K562 (cell line): Measurements from ENCODE around the gene FRAT2. TPM values are rescaled to one million over a fixed set of nuclear protein-coding genes. Genes with fewer than 3 reads are reported as not detected.

Experiments
- ATAC-seq: fragments of 200-7000 bp; cut with Tn5 transposase; 3 replicates; pipeline ENCODE4 v1.9.1; 2020; ENCODE audit warnings: moderate library complexity
- BruUV-seq: library from RNA; stranded (reverse); fragments of 400-500 nt; replicated peaks from 2 replicates; lab custom pipeline; 2021; lab: Mats Ljungman, UMichigan
- CTCF ChIA-PET: fragments of 300-600 bp; formaldehyde crosslinking; extraction: SDS; loops from one replicate; lab custom pipeline; 2021; ENCODE audit warnings: low intra/inter-chr PET ratio; lab: Yijun Ruan, JAX
- POLR2A ChIA-PET: fragments of 300-600, 350-650 bp; sonication (Branson Sonifier 250); formaldehyde crosslinking; extraction: SDS; loops from one replicate; lab custom pipeline; 2021; ENCODE audit warnings: antibody characterized with exemption, inconsistent platforms; lab: Yijun Ruan, JAX
- DNase-seq, 4 experiments: peaks; one replicate each; pipeline versions ENCODE4 v3.0.0 to v3.0.0-alpha.2; 2011 to 2018; ENCODE audit warnings: low spot score in 3 of 4, mixed read lengths in 3 of 4; ENCODE audit errors: extremely low read depth in 1 of 4
- FAIRE-seq: peaks from 2 replicates; lab custom pipeline; 2011; peaks lifted over from hg19 to GRCh38; lab: Jason Lieb, UNC
- H2AFZ ChIP-seq: 2 replicates; pipeline ENCODE4 v1.6.0; 2011; ENCODE audit warnings: low read depth, low read length, control low read depth, inconsistent platforms
- H3K27ac ChIP-seq: fragments of 200-600 bp; 3 replicates; pipeline ENCODE4 v1.8.0; 2011; ENCODE audit warnings: low read depth, mild to moderate bottlenecking, control low read depth, inconsistent platforms, low read length, moderate library complexity, mixed read lengths; ENCODE audit errors: extremely low read depth
- H3K27me3 ChIP-seq, 2 experiments: fragments of 300-600 bp in 1 of 2; 2 replicates in 1 of 2; 3 replicates in 1 of 2; pipeline versions ENCODE4 v1.6.0 to v1.8.0; 2011; ENCODE audit warnings: inconsistent platforms in 2 of 2, low read length in 2 of 2, mild to moderate bottlenecking in 1 of 2, mixed read lengths in 1 of 2, moderate library complexity in 1 of 2; ENCODE audit not compliant: control insufficient read depth in 2 of 2, insufficient read depth in 2 of 2
- H3K36me3 ChIP-seq: fragments of 300-600 bp; 3 replicates; pipeline ENCODE4 v1.8.0; 2011; ENCODE audit warnings: mild to moderate bottlenecking, low read length, inconsistent platforms; ENCODE audit not compliant: control insufficient read depth, insufficient read depth
- H3K4me1 ChIP-seq, 2 experiments: fragments of 200-600 bp in 1 of 2; replicated peaks in 1 of 2; 2 replicates in 1 of 2; 3 replicates in 1 of 2; pipeline versions ENCODE4 v1.5.1 to v1.8.0; 2011; ENCODE audit warnings: inconsistent platforms in 2 of 2, low read length in 2 of 2, mild to moderate bottlenecking in 1 of 2, mixed read lengths in 1 of 2, moderate library complexity in 1 of 2; ENCODE audit not compliant: control insufficient read depth in 2 of 2, insufficient read depth in 2 of 2
- H3K4me2 ChIP-seq: 2 replicates; pipeline ENCODE4 v1.6.1; 2011; ENCODE audit warnings: low read length, control low read depth, inconsistent platforms, mixed read lengths; ENCODE audit not compliant: insufficient read depth
- H3K4me3 ChIP-seq: fragments of 200-600 bp; sonication (generic), shearing (Covaris generic); 2 replicates; pipeline ENCODE4 v1.5.1; 2016; ENCODE audit warnings: control low read depth, inconsistent platforms
- H3K79me2 ChIP-seq: fragments of 200-600 bp; 3 replicates; pipeline ENCODE4 v1.8.0; 2011; ENCODE audit warnings: low read length, inconsistent platforms; ENCODE audit not compliant: control insufficient read depth, insufficient read depth
- H3K9ac ChIP-seq, 2 experiments: 2 replicates each; pipeline versions ENCODE4 v1.6.0 to v1.6.1; 2011; ENCODE audit warnings: low read depth in 2 of 2, low read length in 2 of 2, control low read depth in 1 of 2, inconsistent platforms in 1 of 2, mild to moderate bottlenecking in 1 of 2, mixed read lengths in 1 of 2; ENCODE audit not compliant: insufficient read depth in 1 of 2
- H3K9me1 ChIP-seq: one replicate; pipeline ENCODE4 v1.6.0; 2011; ENCODE audit warnings: inconsistent platforms, mild to moderate bottlenecking, low read length, moderate library complexity; ENCODE audit not compliant: control insufficient read depth, insufficient read depth
- H3K9me3 ChIP-seq: replicated peaks from 2 replicates; pipeline ENCODE4 v1.5.1; 2011; ENCODE audit warnings: low read depth, low read length, inconsistent platforms; ENCODE audit not compliant: control insufficient read depth, insufficient read depth
- H4K20me1 ChIP-seq: replicated peaks from 2 replicates; pipeline ENCODE4 v1.6.1; 2011; ENCODE audit warnings: low read length, inconsistent platforms, mixed read lengths; ENCODE audit not compliant: control insufficient read depth, insufficient read depth
- CBX3 ChIP-seq, 2 experiments: IDR thresholded peaks; 1 replicate in 1 of 2; 2 replicates in 1 of 2; pipeline ENCODE4 v1.6.1; 2012; ENCODE audit warnings: inconsistent platforms in 2 of 2, low read length in 2 of 2, borderline replicate concordance in 1 of 2, control low read depth in 1 of 2
- CSDE1 ChIP-seq, 2 experiments: fragments of 450-650 bp; IDR thresholded peaks; 2 replicates each; pipeline ENCODE4 v1.6.1; 2016; ENCODE audit warnings: mild to moderate bottlenecking in 1 of 2
- FOXO4 ChIP-seq: fragments of 450-650 bp; formaldehyde crosslinking; IDR thresholded peaks from 2 replicates; pipeline ENCODE4 v1.4.0; 2020; ENCODE audit warnings: mild to moderate bottlenecking, moderate library complexity
- HMBOX1 ChIP-seq: sonication (generic); IDR thresholded peaks from 2 replicates; pipeline ENCODE4 v1.6.1; 2016
- JUND ChIP-seq, 2 experiments: IDR thresholded peaks; 2 replicates in 1 of 2; 3 replicates in 1 of 2; pipeline ENCODE4 v1.6.1; 2011; ENCODE audit warnings: borderline replicate concordance in 2 of 2, low read depth in 2 of 2, low read length in 2 of 2, improper control_type of control experiment in 1 of 2, missing biosample characterization in 1 of 2, missing genetic modification characterization in 1 of 2, missing genetic modification reagents in 1 of 2
- MXI1 ChIP-seq: IDR thresholded peaks from 2 replicates; pipeline ENCODE4 v1.6.1; 2011; ENCODE audit warnings: low read depth, mild to moderate bottlenecking, improper control_type of control experiment, low read length
- SIN3A ChIP-seq, 2 experiments: fragments of 150-350 bp in 1 of 2; IDR thresholded peaks; 2 replicates each; pipeline ENCODE4 v1.6.1; 2011 to 2016; ENCODE audit warnings: borderline replicate concordance in 2 of 2, low read depth in 2 of 2, low read length in 2 of 2, mild to moderate bottlenecking in 2 of 2, moderate library complexity in 2 of 2; ENCODE audit not compliant: control insufficient read depth in 1 of 2
- SOX6 ChIP-seq: fragments of 450-650 bp; IDR thresholded peaks from 2 replicates; pipeline ENCODE4 v1.6.1; 2014; ENCODE audit warnings: mild to moderate bottlenecking
- SPI1 ChIP-seq: IDR thresholded peaks from 2 replicates; pipeline ENCODE4 v1.6.1; 2011; ENCODE audit warnings: low read depth, low read length, control low read depth, borderline replicate concordance
- ZBTB9 ChIP-seq: fragments of 450-650 bp; formaldehyde crosslinking; IDR thresholded peaks from 2 replicates; pipeline ENCODE4 v1.4.0; 2020; ENCODE audit warnings: mild to moderate bottlenecking, moderate library complexity
- WGBS: fragments of 100-300 bp; shearing (Covaris generic); methylation state at CpG from one replicate; pipeline ENCODE4 v1.1.6; 2016; ENCODE audit warnings: low coverage, mixed read lengths; ENCODE audit not compliant: insufficient coverage; ENCODE audit errors: missing lambda C conversion rate; 5-methylcytosine and 5-hydroxymethylcytosine counted together
- in situ Hi-C: fragments of 300-500 bp; cut with MboI; formaldehyde crosslinking; loops from 4 replicates; pipeline ENCODE4 v1.15.0; 2018; ENCODE audit warnings: inconsistent platforms, mixed read lengths
- intact Hi-C: fragments of 100-400 bp; cut with micrococcal nuclease; formaldehyde crosslinking; loops from 2 replicates; pipeline ENCODE4 v1.14.2; 2022
- polyA plus RNA-seq, 8 experiments: library from polyadenylated mRNA; depleted of rRNA in 4 of 8; stranded (reverse) in 5 of 8; unstranded in 3 of 8; fragments of >200 nt; fragmentation: Nextera tagmentation in 2 of 8; fragmentation: Illumina TruSeq in 1 of 8; extraction: Ambion mirVana in 2 of 8; extraction: Trizol in 1 of 8; gene quantifications; 2 replicates each; pipeline versions ENCODE4 v1.2.1 to v1.2.3, GENCODE V29; 2011 to 2014; ENCODE audit warnings: inconsistent platforms in 1 of 8, missing spikeins in 1 of 8
- total RNA-seq, 7 experiments: library from RNA; depleted of rRNA in 6 of 7; stranded (reverse); fragments of >200 nt in 6 of 7; fragmentation: Illumina TruSeq in 2 of 7; extraction: Trizol in 2 of 7; gene quantifications; 2 replicates each; pipeline versions ENCODE4 v1.2.1 to v1.2.3, GENCODE V29; 2011 to 2021; ENCODE audit warnings: low replicate concordance in 1 of 7
- TF ChIP-seq, protein P1 (sequence below): fragments of 450-650 bp; IDR thresholded peaks from 2 replicates; pipeline ENCODE4 v1.6.1; 2016; ENCODE audit warnings: borderline replicate concordance

Gene FRAT2
- total and polyA plus RNA-seq, 9 of the 15 experiments (the other 6 are each of a cell fraction or from before 2014, with no cell fraction given): 4.3 to 31.7 (median 19.5) TPM

GRCh38 chr10:97297556-97298222 lies 36.8 kb downstream of the FRAT2 start:
- no peak overlapping the region for H3K4me3 ChIP-seq
- no peaks in the 10 kb centered on the region for H3K9me1 ChIP-seq
- no TSS peak for BruUV-seq
- H3K79me2 ChIP-seq: no peaks in the 10 kb centered on the region
- H3K9me3 ChIP-seq: no peaks in the 10 kb centered on the region
- DNase-seq (peak; percentile 25 to 82 (median 54)), ATAC-seq (peak; percentile 88), FAIRE-seq (peak; percentile 73)
- peak overlapping the region; percentile 73 for H2AFZ ChIP-seq
- peak overlapping the region; percentile 75 for H3K27ac ChIP-seq
- in situ Hi-C loops (no loop called here), intact Hi-C loops (no loop called here)
- ChIA-PET POLR2A (interaction anchor here (1.0 to 1.2 kb wide), 3 partner anchors 14 to 22 kb away, joined by 3 read pairs; no protein-coding TSS in a partner anchor), CTCF (no interaction called here)
- H3K4me2 ChIP-seq: peak overlapping the region; percentile 39
- no peaks in the 10 kb centered on the region for H3K27me3 ChIP-seq
- peaks cover 16 to 20% of the 10 kb centered on the region in 2 experiments; a peak in 4 of 5 replicates for H3K4me1 ChIP-seq
- H3K36me3 ChIP-seq: no peaks in the 10 kb centered on the region
- H4K20me1 ChIP-seq: no peaks in the 10 kb centered on the region
- H3K9ac ChIP-seq: peak overlapping the region; percentile 47 to 86
- 8% methylated on average over 6 of the region's 8 CpGs for WGBS
- TF ChIP-seq, protein P1, sequence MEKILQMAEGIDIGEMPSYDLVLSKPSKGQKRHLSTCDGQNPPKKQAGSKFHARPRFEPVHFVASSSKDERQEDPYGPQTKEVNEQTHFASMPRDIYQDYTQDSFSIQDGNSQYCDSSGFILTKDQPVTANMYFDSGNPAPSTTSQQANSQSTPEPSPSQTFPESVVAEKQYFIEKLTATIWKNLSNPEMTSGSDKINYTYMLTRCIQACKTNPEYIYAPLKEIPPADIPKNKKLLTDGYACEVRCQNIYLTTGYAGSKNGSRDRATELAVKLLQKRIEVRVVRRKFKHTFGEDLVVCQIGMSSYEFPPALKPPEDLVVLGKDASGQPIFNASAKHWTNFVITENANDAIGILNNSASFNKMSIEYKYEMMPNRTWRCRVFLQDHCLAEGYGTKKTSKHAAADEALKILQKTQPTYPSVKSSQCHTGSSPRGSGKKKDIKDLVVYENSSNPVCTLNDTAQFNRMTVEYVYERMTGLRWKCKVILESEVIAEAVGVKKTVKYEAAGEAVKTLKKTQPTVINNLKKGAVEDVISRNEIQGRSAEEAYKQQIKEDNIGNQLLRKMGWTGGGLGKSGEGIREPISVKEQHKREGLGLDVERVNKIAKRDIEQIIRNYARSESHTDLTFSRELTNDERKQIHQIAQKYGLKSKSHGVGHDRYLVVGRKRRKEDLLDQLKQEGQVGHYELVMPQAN: no peak
- TF ChIP-seq SIN3A (IDR thresholded peaks at IDR 0.05; ENCODE audit: borderline replicate concordance in 2 of 2, control insufficient read depth in 1 of 2, low read depth in 2 of 2, low read length in 2 of 2): no peak
- TF ChIP-seq SOX6: peak; percentile 64
- TF ChIP-seq JUND (IDR thresholded peaks at IDR 0.05; ENCODE audit: borderline replicate concordance, low read depth, low read length): no peak; the same call in 1 of the 2 replicates
- TF ChIP-seq JUND (tag; IDR thresholded peaks at IDR 0.05; ENCODE audit: borderline replicate concordance, low read depth, low read length): peak; percentile 55; the same call in 1 of the 3 replicates
- no peak for TF ChIP-seq FOXO4 (CRISPR knock-in tag)
- TF ChIP-seq CBX3 (IDR thresholded peaks at IDR 0.05; ENCODE audit: borderline replicate concordance in 1 of 2, low read length in 2 of 2): no peak
- peak; percentile 90; the same call in 1 of the 2 replicates for TF ChIP-seq HMBOX1
- TF ChIP-seq CSDE1 (IDR thresholded peaks at IDR 0.05): no peak
- no peak for TF ChIP-seq ZBTB9
- TF ChIP-seq SPI1: no peak
- no peak for TF ChIP-seq MXI1
